HG03066 (cell line): ENCODE results near the gene COL4A2.
"Not testable (repeated sequence)": the region's sequence is repeated elsewhere in the genome, so short reads cannot be mapped to it uniquely, and the experiment has no call there.

Experiments
- ATAC-seq: cut with Tn5 transposase; IDR thresholded peaks from one replicate; pipeline ENCODE4 v1.9.1; 2021; ENCODE audit warnings: low read depth; ENCODE audit not compliant: unreplicated experiment

Gene COL4A2

GRCh38 chr13:110319774-110320509 is 12.9 kb downstream of the COL4A2 start:
- no peak for ATAC-seq

GRCh38 chr13:110320645-110321044 is 13.6 kb downstream of the COL4A2 start:
- no peak for ATAC-seq

- ATAC-seq, result not testable (repeated sequence)
Measured at GRCh38 chr13:110321573-110321972, 14.5 kb downstream of the COL4A2 start.

GRCh38 chr13:110322126-110322827 is 15.2 kb downstream of the COL4A2 start:
- ATAC-seq, result no peak

- ATAC-seq, result no peak
Measured at GRCh38 chr13:110322828-110323171, 15.7 kb downstream of the COL4A2 start.

- no peak for ATAC-seq
Measured at GRCh38 chr13:110323172-110323891, 16.2 kb downstream of the COL4A2 start.

GRCh38 chr13:110324026-110324749 is 17.1 kb downstream of the COL4A2 start:
- no peak for ATAC-seq

GRCh38 chr13:110326263-110326904 is 19.3 kb downstream of the COL4A2 start:
- no peak for ATAC-seq

- no peak for ATAC-seq
Measured at GRCh38 chr13:110327051-110327721, 20.1 kb downstream of the COL4A2 start.

- no peak for ATAC-seq
Measured at GRCh38 chr13:110328573-110328972, 21.5 kb downstream of the COL4A2 start.

GRCh38 chr13:110329258-110329657 is 22.2 kb downstream of the COL4A2 start:
- no peak for ATAC-seq

GRCh38 chr13:110329798-110330461 is 22.8 kb downstream of the COL4A2 start:
- ATAC-seq, result no peak

- ATAC-seq, result no peak
Measured at GRCh38 chr13:110330491-110331011, 23.5 kb downstream of the COL4A2 start.

- ATAC-seq, result no peak
Measured at GRCh38 chr13:110331362-110331761, 24.3 kb downstream of the COL4A2 start.

GRCh38 chr13:110332750-110333149 is 25.7 kb downstream of the COL4A2 start:
- no peak for ATAC-seq

- ATAC-seq, result no peak
Measured at GRCh38 chr13:110333837-110334236, 26.8 kb downstream of the COL4A2 start.

GRCh38 chr13:110334256-110334655 is 27.2 kb downstream of the COL4A2 start:
- ATAC-seq, result no peak

GRCh38 chr13:110334841-110335490 is 27.9 kb downstream of the COL4A2 start:
- no peak for ATAC-seq

GRCh38 chr13:110336108-110336507 is 29.0 kb downstream of the COL4A2 start:
- ATAC-seq, result no peak
